ENCODE results near the gene RHBDL1. TPM values are rescaled to one million over a fixed set of nuclear protein-coding genes. Genes with fewer than 3 reads are reported as not detected.

The RHBDL1 gene
- total and polyA plus RNA-seq, 9 of the 15 experiments (the other 6 are each of a cell fraction or from before 2014, with no cell fraction given) = 0.03 to 5.6 (median 1.3) TPM; not detected in 1

GRCh38 chr16:676913-677312 lies 1.4 kb downstream of the RHBDL1 start:
- no peak overlapping the region for H3K4me2 ChIP-seq (ENCODE audit: insufficient read depth, low read length)
- WGBS (ENCODE audit: insufficient coverage, low coverage, missing lambda C conversion rate) = 77% methylated on average over 22 of the region's 23 CpGs
- H4K20me1 ChIP-seq (replicated peaks; ENCODE audit: control insufficient read depth, insufficient read depth, low read length) = peaks cover 16% of the 10 kb centered on the region
- ChIA-PET POLR2A (interaction anchor here (1.0 kb wide), 1 partner anchor 281 kb away, joined by 3 read pairs; no protein-coding TSS in a partner anchor), CTCF (ENCODE audit: low intra/inter-chr PET ratio) (no interaction called here)
- H3K4me3 ChIP-seq = no peak overlapping the region
- peaks cover 43% of the 10 kb centered on the region for H3K36me3 ChIP-seq (ENCODE audit: control insufficient read depth, insufficient read depth, low read length)
- intact Hi-C loops (cut with micrococcal nuclease) (loop anchor here (5.0 kb wide), 1 partner anchor 40 kb away; the partner anchor contains the start of gene METTL26), in situ Hi-C loops (cut with MboI) (loop anchor here (10.0 kb wide), 1 partner anchor 282 kb away; the partner anchor contains the start of gene NME4)
- no peaks in the 10 kb centered on the region for H3K9me3 ChIP-seq (replicated peaks; ENCODE audit: control insufficient read depth, insufficient read depth, low read depth, low read length)
- no peaks in the 10 kb centered on the region for H3K27me3 ChIP-seq (ENCODE audit: control insufficient read depth in 2 of 2, insufficient read depth in 2 of 2, low read length in 2 of 2)
- DNase-seq (ENCODE audit: extremely low read depth in 1 of 4, low spot score in 3 of 4) (no peak), ATAC-seq (no peak), FAIRE-seq (no peak)
- no peak overlapping the region for H3K27ac ChIP-seq (ENCODE audit: extremely low read depth, low read depth, low read length)
- peaks cover 23% of the 10 kb centered on the region for H3K79me2 ChIP-seq (ENCODE audit: control insufficient read depth, insufficient read depth, low read length)
- no peak overlapping the region for H2AFZ ChIP-seq (ENCODE audit: low read depth, low read length)
- peak overlapping the region in 1 of 2 experiments; percentile 53; a peak in 1 of 4 replicates for H3K9ac ChIP-seq (ENCODE audit: insufficient read depth in 1 of 2, low read depth in 2 of 2, low read length in 2 of 2)
- BruUV-seq (replicated peaks) = no TSS peak
- H3K4me1 ChIP-seq (replicated peaks in 1 of 2; ENCODE audit: control insufficient read depth in 2 of 2, insufficient read depth in 2 of 2, low read length in 2 of 2) = peaks cover 29 to 98% of the 10 kb centered on the region in 2 experiments
- peaks cover 2% of the 10 kb centered on the region for H3K9me1 ChIP-seq (ENCODE audit: control insufficient read depth, insufficient read depth, low read length)
- TF ChIP-seq HMG20B (CRISPR knock-in tag; IDR thresholded peaks at IDR 0.05) (no peak), ZNF318 (IDR thresholded peaks at IDR 0.05; ENCODE audit: borderline replicate concordance in 1 of 2, low read depth in 1 of 2) (no peak), MAFK (IDR thresholded peaks at IDR 0.05; ENCODE audit: low read length) (no peak), FOXP4 (CRISPR knock-in tag; IDR thresholded peaks at IDR 0.05; ENCODE audit: borderline replicate concordance) (no peak), ZNF436 (CRISPR knock-in tag; IDR thresholded peaks at IDR 0.05) (no peak), PRDM10 (IDR thresholded peaks at IDR 0.05; ENCODE audit: partially characterized antibody) (no peak), RB1 (IDR thresholded peaks at IDR 0.05; ENCODE audit: low read depth) (no peak), GABPB2 (CRISPR knock-in tag; conservative IDR thresholded peaks at IDR 0.05) (no peak)

Measured in K562 (cell line).